HepG2 (cell line): ENCODE measurements around the gene PRAMEF4.
"Not testable (repeated sequence)": the region's sequence is repeated elsewhere in the genome, so short reads cannot be mapped to it uniquely, and the experiment has no call there.

Experiments used
- CEBPZ ChIP-seq: IDR thresholded peaks from 2 replicates; pipeline ENCODE4 v1.6.1; 2012; ENCODE audit warnings: low read length, improper control_type of control experiment
- CTCF ChIP-seq: sonication (generic); formaldehyde crosslinking; IDR thresholded peaks from 2 replicates; pipeline ENCODE4 v1.5.0; 2020; ENCODE audit warnings: mild to moderate bottlenecking, missing genetic modification reagents, moderate library complexity
- DPF2 ChIP-seq: sonication (generic); formaldehyde crosslinking; IDR thresholded peaks from 2 replicates; pipeline ENCODE4 v1.4.0; 2020; ENCODE audit warnings: mild to moderate bottlenecking, low read depth, missing genetic modification reagents, borderline replicate concordance
- HNRNPUL1 ChIP-seq: fragments of 200-400 bp; formaldehyde crosslinking; IDR thresholded peaks from 2 replicates; pipeline ENCODE4 v1.6.1; 2017; ENCODE audit warnings: low read depth, mild to moderate bottlenecking, low read length, moderate library complexity
- NFIC ChIP-seq: IDR thresholded peaks from 2 replicates; pipeline ENCODE4 v1.6.1; 2012; ENCODE audit warnings: mild to moderate bottlenecking, low read length, inconsistent platforms
- POLR2AphosphoS5 ChIP-seq: IDR thresholded peaks from 2 replicates; pipeline ENCODE4 v1.6.1; 2012; ENCODE audit warnings: low read depth, low read length
- PTBP1 ChIP-seq: fragments of 200-400 bp; formaldehyde crosslinking; IDR thresholded peaks from 2 replicates; pipeline ENCODE4 v1.6.1; 2018; ENCODE audit warnings: low read length, low read depth; ENCODE audit not compliant: poor library complexity, severe bottlenecking
- SOX6 ChIP-seq, 2 experiments: fragments of 450-650 bp in 1 of 2; sonication (generic) in 1 of 2; formaldehyde crosslinking in 1 of 2; IDR thresholded peaks; 2 replicates each; pipeline versions ENCODE4 v1.4.0 to v1.6.1; 2017 to 2020; ENCODE audit warnings: antibody characterized with exemption in 1 of 2, mild to moderate bottlenecking in 1 of 2, missing genetic modification reagents in 1 of 2
- ZNF180 ChIP-seq: sonication (generic); formaldehyde crosslinking; IDR thresholded peaks from 2 replicates; pipeline ENCODE4 v1.4.0; 2020; ENCODE audit warnings: low read depth, missing genetic modification reagents, borderline replicate concordance
- ZNF30 ChIP-seq: sonication (generic); formaldehyde crosslinking; IDR thresholded peaks from 2 replicates; pipeline ENCODE4 v1.5.0; 2020; ENCODE audit warnings: mild to moderate bottlenecking, missing genetic modification reagents
- ZNF589 ChIP-seq: sonication (generic); formaldehyde crosslinking; conservative IDR thresholded peaks from 2 replicates; pipeline ENCODE4 v1.8.0; 2022; ENCODE audit warnings: mild to moderate bottlenecking, moderate library complexity, missing genetic modification reagents

GRCh38 chr1:12916310-12916709, 30.3 kb upstream of the PRAMEF4 start, which contains the start of gene PRAMEF7:
- not testable (repeated sequence) for TF ChIP-seq SOX6 (IDR thresholded peaks at IDR 0.05); SOX6 (CRISPR knock-in tag; IDR thresholded peaks at IDR 0.05); ZNF589 (CRISPR knock-in tag); CEBPZ; HNRNPUL1; NFIC; ZNF180 (CRISPR knock-in tag); DPF2 (CRISPR knock-in tag); CTCF; POLR2AphosphoS5; PTBP1; ZNF30
